Measurements from ENCODE around the gene CYYR1. TPM values are rescaled to one million over a fixed set of nuclear protein-coding genes. Genes with fewer than 3 reads are reported as not detected.

Gene CYYR1
- total RNA-seq, 4 donors from 2014 or later: 7.6 to 36.0 (median 22.9) TPM

GRCh38 chr21:26515257-26515656, 57.8 kb downstream of the CYYR1 start:
- no peak for TF ChIP-seq CTCF (IDR thresholded peaks at IDR 0.05; ENCODE audit: low read depth)

- no peak for TF ChIP-seq CTCF (IDR thresholded peaks at IDR 0.05; ENCODE audit: low read depth)
Observed at GRCh38 chr21:26513212-26513611, 59.9 kb downstream of the CYYR1 start.

GRCh38 chr21:26512664-26513063, 60.4 kb downstream of the CYYR1 start:
- TF ChIP-seq CTCF (IDR thresholded peaks at IDR 0.05; ENCODE audit: low read depth): no peak

GRCh38 chr21:26508903-26509302, 64.2 kb downstream of the CYYR1 start:
- TF ChIP-seq CTCF (IDR thresholded peaks at IDR 0.05; ENCODE audit: low read depth): no peak

- no peak for TF ChIP-seq CTCF (IDR thresholded peaks at IDR 0.05; ENCODE audit: low read depth)
Observed at GRCh38 chr21:26506956-26507355, 66.1 kb downstream of the CYYR1 start.

GRCh38 chr21:26505211-26505610, 67.9 kb downstream of the CYYR1 start:
- no peak for TF ChIP-seq CTCF (IDR thresholded peaks at IDR 0.05; ENCODE audit: low read depth)

GRCh38 chr21:26503414-26503813, 69.7 kb downstream of the CYYR1 start:
- no peak for TF ChIP-seq CTCF (IDR thresholded peaks at IDR 0.05; ENCODE audit: low read depth)

Measured in subcutaneous adipose tissue (tissue), 4 donors.